HG02938 (cell line): ENCODE results near the gene HEYL.

ENCODE experiments used
- ATAC-seq: cut with Tn5 transposase; IDR thresholded peaks from one replicate; pipeline ENCODE4 v1.9.1; 2021; ENCODE audit warnings: mild to moderate bottlenecking, moderate library complexity; ENCODE audit not compliant: unreplicated experiment

HEYL gene

DNA sequence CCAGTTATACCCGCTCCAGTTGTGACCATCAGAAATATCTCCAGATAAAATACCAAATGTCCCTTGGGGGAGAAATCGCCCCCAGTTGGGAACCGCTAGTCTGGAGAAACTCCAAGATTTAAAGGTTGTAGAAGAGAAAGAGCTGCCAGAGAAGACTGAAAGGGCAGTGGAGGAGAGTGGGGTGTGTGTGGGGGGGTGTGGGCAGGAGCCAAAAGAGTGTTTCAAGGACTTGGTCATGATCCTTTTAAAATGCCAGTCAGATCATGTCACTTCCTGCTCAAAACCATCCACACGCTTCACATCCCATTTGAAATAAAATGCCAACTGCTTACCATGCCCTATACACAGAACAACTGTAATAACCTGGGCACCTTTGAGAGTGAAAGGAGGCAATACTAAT is 3.4 kb upstream of the HEYL start:
- no peak for ATAC-seq

DNA sequence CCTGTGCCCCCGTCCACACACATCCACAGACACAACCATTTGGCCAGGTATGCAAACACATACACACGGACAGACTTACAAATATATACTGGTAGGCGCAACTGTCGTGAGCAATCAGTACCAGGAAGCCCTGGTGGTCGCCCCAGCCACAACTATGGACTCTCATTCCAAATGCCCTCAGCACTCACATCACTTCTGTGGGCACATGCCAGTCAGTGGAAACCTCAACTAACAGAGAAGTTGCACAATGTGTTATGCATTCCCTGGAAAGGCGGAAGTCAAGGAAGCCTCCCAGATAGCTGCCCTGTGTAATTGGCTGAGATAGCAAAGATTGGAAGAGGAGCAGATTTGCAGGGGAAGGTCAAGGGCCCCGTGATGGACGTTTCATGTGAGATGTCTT is 1.4 kb upstream of the HEYL start:
- ATAC-seq = no peak

DNA sequence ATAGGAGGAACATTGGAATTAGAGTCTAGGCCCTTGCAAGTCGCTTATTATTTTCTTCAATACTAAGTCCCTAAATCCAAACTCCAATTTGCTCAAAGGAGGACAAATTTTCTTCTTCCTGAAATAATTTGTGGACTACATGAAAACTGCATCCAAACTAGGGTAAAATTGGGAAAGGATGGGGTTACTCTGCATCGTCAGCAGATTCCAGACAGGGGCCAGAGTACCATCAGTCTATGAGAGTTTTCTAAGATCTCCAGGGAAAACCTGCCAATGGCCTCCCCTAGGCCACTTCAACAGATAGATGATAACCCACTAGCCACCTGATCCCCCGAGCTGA is 508 bp downstream of the HEYL start:
- ATAC-seq = no peak

DNA sequence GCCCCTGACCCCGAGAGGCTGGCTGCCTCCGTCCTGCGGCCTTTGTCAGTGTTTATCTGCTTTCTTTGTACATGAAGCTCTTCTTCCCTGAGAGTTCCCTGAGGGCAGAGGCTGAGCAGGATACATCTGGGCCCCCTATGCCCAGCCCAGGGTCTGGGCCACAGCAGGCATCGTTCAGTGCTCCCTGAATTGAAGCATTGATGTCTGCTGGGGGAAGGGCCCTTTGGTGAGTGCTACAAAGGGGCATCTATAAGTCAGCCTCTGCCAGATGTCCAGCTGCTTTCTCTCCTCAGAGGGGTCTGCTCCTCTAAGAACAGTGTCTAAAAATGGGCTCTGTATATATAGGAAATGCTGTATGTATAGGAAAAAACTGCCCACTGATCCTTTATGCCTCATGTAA is 2.1 kb downstream of the HEYL start:
- ATAC-seq = no peak

DNA sequence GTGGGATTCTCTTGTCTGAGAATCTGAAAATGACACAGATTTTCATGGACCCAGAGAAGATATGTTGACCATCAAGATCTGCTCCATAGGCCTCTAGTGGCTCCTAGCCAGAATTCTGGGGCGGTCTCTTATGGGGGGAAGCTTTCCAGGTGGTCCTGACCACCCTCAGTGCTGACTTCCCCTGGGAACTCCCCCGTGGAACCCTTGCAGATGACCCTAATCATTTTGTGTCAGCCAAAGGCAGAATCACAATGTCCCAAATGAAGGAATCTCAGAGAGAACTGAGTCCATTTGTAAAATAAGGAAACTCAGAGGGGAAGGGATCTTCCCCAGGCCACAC is 3.6 kb downstream of the HEYL start:
- ATAC-seq = no peak

DNA sequence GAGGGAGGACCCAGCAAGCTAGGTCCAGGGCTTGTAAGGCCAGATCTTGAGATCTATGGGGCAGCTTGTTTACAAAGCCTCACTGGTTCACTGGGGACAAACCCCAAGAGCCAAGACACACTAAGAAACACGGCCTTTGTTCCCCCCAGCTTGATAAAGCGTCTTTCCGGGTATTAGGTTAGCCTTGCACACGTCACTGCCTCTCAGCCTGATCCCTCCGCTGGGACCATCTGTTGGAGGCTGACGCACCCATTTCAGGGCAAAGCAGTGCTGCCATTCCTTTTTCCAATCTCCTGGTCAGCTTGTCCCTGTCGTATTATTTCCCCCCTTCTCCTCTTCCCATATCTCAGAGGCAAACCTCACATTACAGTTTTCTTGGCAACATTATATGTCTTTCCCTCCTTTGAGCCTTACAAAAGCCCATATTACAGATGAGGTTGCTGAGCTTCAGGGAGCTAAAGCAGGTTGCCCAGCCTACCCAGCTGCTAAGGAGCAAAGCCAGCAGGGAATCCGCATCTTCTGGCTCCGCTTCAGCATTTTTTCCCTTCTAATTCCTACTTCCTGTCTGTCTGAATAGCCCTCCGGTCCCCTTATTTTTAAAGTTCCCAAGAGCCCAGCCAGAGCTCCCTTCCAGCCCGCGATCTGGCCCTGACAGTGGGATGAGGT is 4.1 kb downstream of the HEYL start:
- ATAC-seq = no peak

DNA sequence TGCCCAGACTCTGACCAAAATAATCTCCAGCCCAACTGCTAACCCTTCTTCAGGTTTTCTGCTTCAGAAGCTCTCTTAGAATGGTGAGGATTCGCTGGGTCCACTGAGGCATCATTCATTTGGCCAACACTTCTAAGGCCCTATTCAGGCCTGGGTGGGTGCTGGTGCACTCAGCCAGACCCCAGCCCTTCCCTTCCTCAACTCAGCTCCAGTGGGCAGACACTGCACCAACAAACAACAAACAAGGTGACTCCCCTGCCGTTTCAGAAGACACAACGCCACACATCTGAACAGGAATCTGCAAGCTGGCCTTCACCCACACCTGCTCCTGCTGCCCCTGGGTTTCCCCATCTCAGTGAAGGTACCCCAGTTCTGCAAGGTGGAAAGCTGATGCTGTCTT is 6.0 kb downstream of the HEYL start:
- ATAC-seq = no peak

DNA sequence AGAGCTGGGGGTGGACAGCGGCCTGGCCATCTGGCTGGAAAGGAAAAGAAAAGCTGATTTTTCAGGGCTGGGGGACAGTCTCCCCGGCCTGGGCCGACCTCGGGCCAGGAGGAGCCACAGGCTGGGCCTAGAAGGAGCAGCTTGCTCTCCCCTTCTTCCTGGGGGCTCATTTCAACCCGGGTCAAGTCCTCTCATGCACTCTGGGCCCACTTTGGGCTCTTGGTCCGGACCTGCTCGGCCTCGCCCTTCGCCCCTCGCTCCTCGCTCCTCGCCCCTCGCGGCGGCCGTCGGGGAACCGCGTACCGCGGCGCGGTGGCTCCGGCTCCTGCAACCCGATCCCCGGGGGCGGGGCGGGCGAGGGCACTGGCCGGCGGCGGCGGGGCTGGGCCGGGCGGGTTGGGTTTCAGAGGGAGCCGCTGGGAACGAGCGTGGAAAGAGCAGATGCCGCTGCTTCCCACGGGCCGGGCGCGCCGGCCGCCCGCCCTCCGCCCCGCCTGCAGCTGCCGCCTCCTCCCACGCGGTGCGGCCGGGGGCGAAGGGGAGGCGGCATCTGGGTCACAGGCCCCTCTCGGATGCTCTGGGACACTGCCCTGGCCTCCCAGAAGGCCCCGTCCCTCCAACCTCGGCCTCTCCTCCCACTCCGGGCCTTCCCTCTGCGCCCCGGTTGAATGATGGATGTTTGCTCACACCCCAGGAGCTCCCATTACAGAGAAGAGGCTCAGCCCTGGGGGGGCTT is 6.6 kb downstream of the HEYL start:
- ATAC-seq = no peak

DNA sequence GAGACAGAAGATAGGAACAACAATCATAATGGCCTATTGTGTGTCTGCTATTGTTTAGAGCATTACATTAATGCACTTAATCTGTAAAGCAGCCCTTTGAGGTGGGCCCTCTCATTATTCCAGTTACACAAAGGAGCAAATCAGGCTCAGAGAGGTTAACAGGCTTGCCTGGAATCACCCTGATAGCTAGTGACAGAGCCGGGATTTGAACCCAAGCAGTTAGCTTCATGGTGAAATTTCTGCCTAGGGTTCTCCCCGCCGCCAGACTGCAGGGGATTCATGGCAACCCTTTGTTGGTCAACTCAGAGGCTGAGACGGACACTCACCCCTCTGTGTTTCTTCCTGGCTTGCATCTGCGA is 7.1 kb downstream of the HEYL start:
- no peak for ATAC-seq

DNA sequence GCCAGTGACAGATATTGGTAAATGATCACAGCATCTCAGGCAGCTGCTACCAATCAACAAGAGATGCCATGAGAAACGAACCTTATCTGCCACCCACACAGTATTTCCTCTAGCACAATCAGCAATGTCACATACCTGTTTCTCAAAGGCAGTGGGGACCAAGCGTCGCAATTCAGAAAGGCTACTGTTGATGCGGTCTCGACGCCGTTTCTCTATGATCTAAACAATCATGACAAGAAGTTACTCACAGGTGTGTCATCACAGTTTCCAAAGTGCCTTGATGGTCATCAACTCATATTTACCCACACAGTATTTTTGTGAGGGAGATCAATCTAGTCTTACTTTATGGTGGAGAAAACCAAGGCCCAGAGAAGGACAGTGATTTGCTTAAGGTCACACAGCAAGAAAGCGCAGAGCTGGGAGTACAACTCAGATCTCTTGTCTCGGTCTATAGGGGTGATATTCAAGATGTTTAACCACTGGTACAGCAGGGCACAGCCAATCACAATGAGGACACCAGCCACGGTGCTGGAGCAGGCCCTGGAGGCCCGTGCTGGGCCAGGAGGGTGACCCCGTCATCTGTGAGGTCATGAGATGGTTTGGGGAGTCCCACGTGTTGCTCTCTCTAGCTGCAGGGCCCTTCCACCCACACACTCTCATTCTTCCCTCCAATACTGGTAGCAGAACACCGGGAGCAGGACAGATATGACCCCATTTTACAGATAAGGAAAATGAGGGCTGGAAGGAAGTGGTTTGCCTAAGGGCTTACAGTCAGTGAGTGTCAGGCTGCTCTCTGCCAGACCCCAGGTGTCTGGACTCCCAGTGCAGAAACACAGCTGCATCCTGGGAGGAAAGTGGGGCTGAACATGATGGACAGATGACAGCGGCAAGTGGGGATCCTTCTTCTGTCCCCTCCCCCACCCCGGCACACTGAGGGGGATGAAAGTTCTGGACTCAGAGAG is 7.8 kb downstream of the HEYL start:
- no peak for ATAC-seq

DNA sequence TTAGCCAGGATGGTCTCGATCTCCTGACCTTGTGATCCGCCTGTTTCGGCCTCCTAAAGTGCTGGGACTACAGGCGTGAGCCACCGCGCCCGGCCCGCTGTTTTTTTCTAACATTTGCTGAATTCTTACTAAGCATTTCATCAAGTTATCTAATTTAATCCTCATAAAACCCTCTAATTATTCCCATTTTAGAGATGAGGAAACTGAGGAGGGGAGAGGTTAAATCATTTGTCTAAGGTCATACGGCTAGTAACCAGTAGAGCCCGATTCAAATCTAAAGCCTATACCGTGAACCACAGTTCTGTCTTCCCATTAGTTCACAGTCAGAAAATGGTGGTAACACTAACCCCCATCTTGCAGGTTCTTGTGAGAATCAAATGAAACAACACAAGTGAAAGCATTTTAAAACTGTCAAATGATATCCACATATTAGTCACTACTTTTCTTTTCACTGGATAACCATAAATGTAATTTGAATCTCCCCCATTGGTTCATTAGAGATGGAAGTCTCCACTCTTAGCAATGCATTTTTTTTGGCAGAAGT is 10.6 kb downstream of the HEYL start:
- no peak for ATAC-seq

DNA sequence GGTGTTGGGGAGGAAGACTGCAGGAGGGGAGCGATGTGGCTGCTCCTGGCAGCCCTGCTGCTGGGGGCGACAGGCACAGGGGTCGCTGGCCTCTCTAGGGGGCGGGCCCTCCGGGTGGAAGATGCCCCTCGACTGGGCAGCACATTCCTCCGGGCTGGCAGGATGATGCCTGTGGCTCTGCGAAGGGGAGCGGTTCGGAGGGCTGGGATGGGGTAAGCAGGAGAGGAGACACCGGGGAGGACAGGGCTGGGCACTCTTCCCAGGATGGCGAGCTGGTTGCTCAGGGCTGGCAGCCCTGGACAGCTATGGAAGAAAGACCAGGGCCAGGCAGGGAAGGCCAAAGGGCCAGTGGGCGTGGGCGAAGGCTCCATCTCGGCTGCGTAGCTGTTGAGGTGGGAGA is 12.8 kb downstream of the HEYL start:
- ATAC-seq = no peak

DNA sequence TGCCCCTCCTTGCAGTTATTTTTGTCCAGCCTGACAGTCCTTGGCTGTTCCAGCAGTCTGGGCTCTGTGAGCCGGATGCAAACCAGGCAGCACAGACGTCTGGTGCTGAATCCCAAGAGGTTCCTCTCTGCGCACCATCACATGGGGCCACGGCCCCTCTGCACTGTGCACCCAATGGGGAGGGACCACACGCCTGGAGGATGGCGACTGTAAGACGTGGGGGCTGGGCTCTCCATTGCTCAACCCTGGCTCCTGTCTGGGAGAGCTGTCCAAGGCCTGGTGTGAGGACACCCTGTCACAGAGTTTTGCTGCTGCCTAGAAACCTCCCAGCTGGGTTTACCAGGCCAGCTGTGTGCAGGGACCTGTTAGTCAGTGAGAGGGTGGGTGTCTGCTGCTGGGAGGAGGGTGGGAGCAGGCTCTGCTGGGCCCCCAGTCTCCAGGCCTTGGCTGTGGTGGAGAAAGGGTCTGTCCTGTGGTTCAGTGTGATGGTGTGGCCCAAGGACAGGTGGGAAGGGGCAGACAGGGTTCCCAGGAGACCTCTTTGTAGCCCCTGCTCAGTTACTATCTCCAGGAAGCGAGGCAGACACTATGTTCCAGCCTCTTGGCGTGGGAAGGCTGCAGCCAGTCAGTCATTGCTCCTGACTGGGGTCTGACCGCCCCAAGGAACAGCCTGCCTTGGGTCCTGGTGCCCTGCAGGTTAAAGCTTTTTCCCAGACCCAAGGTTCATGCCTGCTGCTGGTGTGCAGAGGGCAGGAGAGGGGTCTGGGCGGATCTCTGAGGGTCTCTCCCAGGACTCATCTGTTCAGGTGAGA is 13.8 kb downstream of the HEYL start:
- ATAC-seq = no peak

DNA sequence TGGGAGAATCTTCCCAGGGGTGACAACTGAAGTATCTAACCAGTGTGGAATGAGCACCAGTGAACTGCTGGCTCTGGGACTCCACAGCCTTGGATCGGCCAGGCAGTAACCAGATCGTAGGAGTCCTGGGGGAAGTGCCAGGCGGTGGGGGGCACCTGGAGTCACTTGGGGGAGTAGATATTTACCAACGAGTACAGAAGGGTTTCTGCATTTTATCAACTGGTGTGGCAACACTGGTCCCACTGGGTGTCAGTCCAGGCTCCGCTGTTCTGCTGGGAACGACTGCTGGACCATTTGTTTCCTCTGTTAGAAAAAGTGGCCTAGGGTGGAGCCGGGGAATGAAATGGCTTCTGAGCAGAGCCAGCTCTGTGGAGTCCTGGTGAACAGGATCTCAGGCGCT is 14.4 kb downstream of the HEYL start:
- ATAC-seq = no peak

DNA sequence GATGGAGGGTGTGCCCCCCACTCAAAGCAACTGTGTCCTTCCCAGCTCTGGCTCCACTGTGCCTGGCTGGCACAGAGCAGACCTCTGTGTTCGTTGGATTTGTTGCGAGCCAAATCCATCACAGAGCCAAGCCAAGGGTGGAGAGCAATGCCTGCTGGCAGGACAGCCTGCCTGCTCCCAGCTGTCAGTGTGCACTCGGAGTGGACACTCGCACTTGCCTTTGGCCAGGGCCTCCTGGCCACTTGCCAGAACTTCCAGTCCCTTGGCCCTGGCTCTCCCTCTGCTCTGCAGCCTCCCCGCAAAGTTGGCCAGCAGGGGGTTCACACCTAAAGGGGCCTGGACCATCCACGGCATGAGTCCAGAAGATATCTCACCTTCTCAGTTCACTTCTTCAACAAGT is 16.4 kb downstream of the HEYL start:
- ATAC-seq = no peak

DNA sequence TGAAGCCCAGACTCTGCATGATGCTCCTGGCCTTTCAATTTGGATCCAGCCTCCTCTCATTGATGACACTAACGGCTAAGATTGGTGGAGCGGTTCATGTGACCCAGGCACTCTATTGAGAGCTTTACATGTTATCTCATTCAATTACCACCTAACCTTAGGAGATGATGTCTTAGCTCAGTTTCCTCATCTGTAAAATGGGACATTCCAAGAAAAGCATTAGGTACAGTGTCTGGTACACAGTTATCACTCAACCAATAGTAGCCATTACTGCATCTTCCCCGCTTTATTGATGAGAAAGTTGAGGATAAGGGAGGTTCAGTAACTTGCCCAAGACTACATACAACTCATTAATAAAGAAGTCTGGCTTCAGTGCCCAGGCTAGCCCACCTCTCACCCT is 17.0 kb downstream of the HEYL start:
- ATAC-seq = no peak

DNA sequence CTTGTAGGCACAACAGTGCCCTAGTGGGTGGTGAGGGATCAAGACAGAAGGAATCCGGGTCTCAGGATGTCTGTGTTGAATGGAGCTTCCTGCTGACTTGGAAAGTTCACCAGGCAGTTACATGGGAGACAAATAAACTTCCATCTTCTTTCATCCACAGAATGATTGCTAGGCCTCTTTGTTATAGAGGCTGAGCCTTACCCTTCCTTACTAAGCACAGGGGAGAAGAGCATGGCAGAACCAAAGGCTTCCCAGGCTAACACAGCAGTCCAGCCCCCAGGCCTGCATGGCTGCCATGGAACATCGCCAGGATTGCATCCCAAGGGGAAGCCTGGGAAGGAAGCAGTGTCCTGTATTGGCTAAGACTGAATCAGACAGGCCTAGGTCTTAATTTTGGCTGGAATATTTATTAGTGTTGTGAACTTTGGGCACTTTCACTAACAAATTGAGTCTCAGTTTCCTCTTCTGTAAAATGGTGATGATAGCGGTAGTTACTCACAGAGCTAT is 18.7 kb downstream of the HEYL start:
- no peak for ATAC-seq

DNA sequence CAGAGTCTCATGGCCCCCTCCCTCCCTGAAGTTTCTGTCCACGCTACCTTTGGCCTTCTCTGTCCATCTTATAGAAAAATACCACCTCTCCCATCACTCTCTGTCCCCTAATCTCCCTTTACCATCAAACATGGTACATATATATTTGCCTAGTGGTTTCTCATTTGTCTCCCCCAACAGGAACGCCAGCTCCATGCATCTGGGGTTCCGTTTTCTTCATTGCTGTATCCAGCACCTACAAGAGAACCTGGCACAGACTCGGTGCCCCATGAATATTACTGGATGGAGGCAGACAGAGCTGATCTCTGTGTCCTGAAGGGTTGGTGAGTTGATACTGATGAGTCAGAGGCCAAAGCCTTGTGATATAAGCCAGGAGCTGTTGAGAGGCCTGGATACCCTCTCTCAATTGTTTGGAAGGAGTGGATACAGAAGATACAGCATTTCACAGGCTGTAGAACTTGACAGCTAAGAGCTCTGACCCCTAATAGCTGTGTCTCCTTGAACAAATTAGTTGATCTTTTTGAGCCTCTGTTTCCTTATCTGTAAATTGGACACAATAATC is 21.9 kb downstream of the HEYL start:
- ATAC-seq = no peak

DNA sequence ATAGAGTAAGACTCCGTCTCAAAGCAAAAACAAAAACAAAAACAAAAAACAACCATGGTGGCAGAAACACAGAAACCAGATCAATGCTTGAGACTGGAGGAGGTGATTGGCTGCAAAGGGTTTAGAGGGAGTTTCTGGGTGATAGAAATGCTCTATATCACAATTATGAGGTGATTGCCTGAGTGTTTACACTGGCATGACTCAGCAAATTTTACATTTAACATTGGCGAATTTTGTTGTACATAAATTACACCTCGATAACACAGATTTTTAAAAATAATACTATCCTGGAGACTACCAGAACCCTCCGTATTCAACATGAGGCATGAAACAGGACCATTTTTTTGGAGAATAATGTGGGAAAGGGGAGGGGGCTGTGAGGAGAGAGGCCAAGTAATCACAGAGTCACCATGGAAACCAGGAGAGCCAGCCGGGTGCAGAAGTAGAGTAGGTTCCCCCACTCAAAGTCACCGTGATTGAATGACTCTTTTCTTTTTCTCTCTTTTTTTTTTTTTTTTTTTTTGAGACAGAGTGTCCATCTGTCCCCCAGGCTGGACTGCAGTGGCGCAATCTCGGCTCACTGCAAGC is 24.3 kb downstream of the HEYL start:
- ATAC-seq = no peak

DNA sequence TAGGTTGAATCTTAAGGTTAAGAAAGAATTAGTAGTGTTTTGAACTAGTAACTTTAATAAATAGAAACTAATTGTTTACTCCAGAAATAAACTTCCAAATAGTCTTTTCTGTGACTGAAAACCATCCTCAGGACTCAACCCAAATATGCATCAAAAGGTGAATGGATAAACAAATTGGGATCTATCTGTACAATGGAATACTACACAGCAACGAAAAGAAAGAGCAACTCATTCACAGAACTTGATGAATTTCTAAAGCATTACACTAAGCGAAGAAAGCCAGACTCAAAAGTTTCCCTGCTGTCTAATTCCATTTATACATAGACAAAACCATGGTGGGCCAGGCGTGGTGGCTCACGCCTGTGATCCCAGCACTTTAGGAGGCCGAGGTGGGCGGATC is 25.0 kb downstream of the HEYL start:
- no peak for ATAC-seq
